Measurements from ENCODE around the gene RNF26. TPM values are rescaled to one million over a fixed set of nuclear protein-coding genes. Genes with fewer than 3 reads are reported as not detected.

The RNF26 gene
- polyA plus RNA-seq, 1 of the 3 experiments (the other 2 are of a cell fraction): 31.9 TPM

- Histone ChIP-seq H3K4me3 (ENCODE audit: low read depth in 2 of 2, low read length in 1 of 2) (no peak overlapping the region), H2AFZ (ENCODE audit: low read depth) (no peak overlapping the region), H3F3A (replicated peaks; ENCODE audit: insufficient read depth) (no peaks in the 10 kb centered on the region), H3K27me3 (ENCODE audit: insufficient read depth) (no peaks in the 10 kb centered on the region; the same call in 1 of the 2 replicates), H4K20me1 (ENCODE audit: insufficient read depth) (no peaks in the 10 kb centered on the region), H3K4me1 (ENCODE audit: control insufficient read depth in 1 of 2, insufficient read depth in 2 of 2, low read depth in 1 of 2, low read length in 1 of 2) (peaks cover 0 to 18% of the 10 kb centered on the region in 2 experiments; a peak in 1 of 4 replicates), H3K9me3 (no peaks in the 10 kb centered on the region), H3K36me3 (replicated peaks in 1 of 2; ENCODE audit: control insufficient read depth in 1 of 2, insufficient read depth in 2 of 2, low read length in 1 of 2) (no peaks in the 10 kb centered on the region), H3K79me2 (ENCODE audit: insufficient read depth) (no peaks in the 10 kb centered on the region), H3K9me2 (no peaks in the 10 kb centered on the region), H3K27ac (ENCODE audit: low read depth in 2 of 2, low read length in 1 of 2) (no peak overlapping the region), H3K9ac (no peak overlapping the region), H3K4me2 (no peak overlapping the region)
- WGBS (ENCODE audit: low lambda C conversion rate): 79% methylated on average over 5 of the region's 6 CpGs
- DNase-seq: no peak
- ChIA-PET POLR2A (no interaction called here), CTCF (interaction anchor here (1.0 to 11.0 kb wide), 8 partner anchors 10 to 145 kb away, joined by 3 to 85 read pairs (median 4); partner anchors contain the start of genes CBL and USP2)
- TF ChIP-seq FOXM1 (IDR thresholded peaks at IDR 0.05; ENCODE audit: low read depth) (no peak), RCOR1 (IDR thresholded peaks at IDR 0.05; ENCODE audit: low read length) (no peak), IRF3 (IDR thresholded peaks at IDR 0.05; ENCODE audit: low read depth, low read length) (no peak), FOSL2 (IDR thresholded peaks at IDR 0.05; ENCODE audit: borderline replicate concordance, low read depth) (no peak), GATA2 (CRISPR knock-in tag; IDR thresholded peaks at IDR 0.05) (no peak), EZH2phosphoT487 (IDR thresholded peaks at IDR 0.05; ENCODE audit: borderline replicate concordance, low read depth) (no peak), PBX3 (IDR thresholded peaks at IDR 0.05) (no peak), REST (IDR thresholded peaks at IDR 0.05; ENCODE audit: low read depth, low read length) (no peak), NRF1 (IDR thresholded peaks at IDR 0.05; ENCODE audit: low read depth, low read length) (no peak), NFIC (IDR thresholded peaks at IDR 0.05; ENCODE audit: borderline replicate concordance) (no peak), ELF1 (IDR thresholded peaks at IDR 0.05) (no peak), RFX5 (IDR thresholded peaks at IDR 0.05; ENCODE audit: low read length) (no peak), SIN3A (IDR thresholded peaks at IDR 0.05; ENCODE audit: borderline replicate concordance, low read depth, low read length) (no peak), YY1 (IDR thresholded peaks at IDR 0.05; ENCODE audit: low read depth) (no peak)
Observed at GRCh38 chr11:119350302-119350701, 16.0 kb downstream of the RNF26 start.
